H9 (cell line): ENCODE measurements around the gene NCS1. TPM values are rescaled to one million over a fixed set of nuclear protein-coding genes. Genes with fewer than 3 reads are reported as not detected.

Experiments
- DNase-seq: peaks from one replicate; pipeline ENCODE4 v3.0.0-alpha.2; 2017
- H2AFZ ChIP-seq: one replicate; pipeline ENCODE4 v1.6.1; 2013; ENCODE audit warnings: mild to moderate bottlenecking, low read length, control low read depth, moderate library complexity
- H2AK5ac ChIP-seq: 2 replicates; pipeline ENCODE4 v1.6.1; 2013; ENCODE audit warnings: low read length, control low read depth, mixed read lengths; ENCODE audit not compliant: insufficient read length
- H2BK120ac ChIP-seq: one replicate; pipeline ENCODE4 v1.6.1; 2013; ENCODE audit warnings: low read depth, mild to moderate bottlenecking, low read length, control low read depth, inconsistent platforms; ENCODE audit not compliant: poor library complexity, severe bottlenecking
- H2BK12ac ChIP-seq: 2 replicates; pipeline ENCODE4 v1.6.1; 2013; ENCODE audit warnings: low read length, control low read depth, mixed read lengths, low read depth; ENCODE audit not compliant: insufficient read length
- H2BK15ac ChIP-seq: 2 replicates; pipeline ENCODE4 v1.6.1; 2013; ENCODE audit warnings: low read depth, low read length, control low read depth
- H2BK20ac ChIP-seq: one replicate; pipeline ENCODE4 v1.6.1; 2013; ENCODE audit warnings: low read depth, mild to moderate bottlenecking, low read length, control low read depth, inconsistent platforms; ENCODE audit not compliant: poor library complexity, severe bottlenecking
- H2BK5ac ChIP-seq: 2 replicates; pipeline ENCODE4 v1.6.1; 2013; ENCODE audit warnings: low read length, control low read depth, mixed read lengths; ENCODE audit not compliant: insufficient read length
- H3K14ac ChIP-seq: 2 replicates; pipeline ENCODE4 v1.6.1; 2013; ENCODE audit warnings: low read length, control low read depth; ENCODE audit not compliant: insufficient read depth
- H3K18ac ChIP-seq: 2 replicates; pipeline ENCODE4 v1.6.1; 2013; ENCODE audit warnings: low read depth, mild to moderate bottlenecking, mixed read lengths, low read length, control low read depth; ENCODE audit not compliant: insufficient read length
- H3K23ac ChIP-seq: 2 replicates; pipeline ENCODE4 v1.6.1; 2013; ENCODE audit warnings: low read length, control low read depth, mixed read lengths, low read depth; ENCODE audit not compliant: insufficient read length
- H3K23me2 ChIP-seq: 2 replicates; pipeline ENCODE4 v1.6.1; 2013; ENCODE audit warnings: low read depth, mild to moderate bottlenecking, mixed read lengths, low read length, control low read depth; ENCODE audit not compliant: insufficient read length, poor library complexity, severe bottlenecking
- H3K27ac ChIP-seq: 2 replicates; pipeline ENCODE4 v1.5.1; 2013; ENCODE audit warnings: low read length, control low read depth, mixed read lengths, low read depth; ENCODE audit not compliant: insufficient read length
- H3K27me3 ChIP-seq: 2 replicates; pipeline ENCODE4 v1.6.1; 2013; ENCODE audit warnings: low read length, control low read depth, inconsistent platforms; ENCODE audit not compliant: insufficient read depth
- H3K4ac ChIP-seq: 2 replicates; pipeline ENCODE4 v1.6.1; 2013; ENCODE audit warnings: low read depth, mild to moderate bottlenecking, control low read depth, inconsistent platforms, low read length, moderate library complexity
- H3K4me1 ChIP-seq: 2 replicates; pipeline ENCODE4 v1.6.1; 2013; ENCODE audit warnings: low read length, control low read depth, inconsistent platforms; ENCODE audit not compliant: insufficient read depth
- H3K4me2 ChIP-seq: 2 replicates; pipeline ENCODE4 v1.6.1; 2013; ENCODE audit warnings: low read length, control low read depth, mixed read lengths; ENCODE audit not compliant: insufficient read length, insufficient read depth
- H3K56ac ChIP-seq: 2 replicates; pipeline ENCODE4 v1.6.1; 2013; ENCODE audit warnings: low read depth, mild to moderate bottlenecking, mixed read lengths, low read length, control low read depth; ENCODE audit not compliant: insufficient read length
- H3K79me1 ChIP-seq: 2 replicates; pipeline ENCODE4 v1.6.1; 2013; ENCODE audit warnings: low read depth, mild to moderate bottlenecking, moderate library complexity, low read length, control low read depth, inconsistent platforms; ENCODE audit not compliant: insufficient read depth, poor library complexity, severe bottlenecking
- H3K79me2 ChIP-seq: 2 replicates; pipeline ENCODE4 v1.6.1; 2013; ENCODE audit warnings: low read length, control low read depth, inconsistent platforms; ENCODE audit not compliant: insufficient read depth
- H3K9ac ChIP-seq: 2 replicates; pipeline ENCODE4 v1.6.1; 2013; ENCODE audit warnings: low read length, control low read depth, mixed read lengths; ENCODE audit not compliant: insufficient read length; ENCODE audit errors: extremely low read depth
- H3K9me3 ChIP-seq: one replicate; pipeline ENCODE4 v1.6.1; 2013; ENCODE audit warnings: low read depth, low read length, inconsistent platforms; ENCODE audit not compliant: control insufficient read depth
- H3T11ph ChIP-seq: one replicate; pipeline ENCODE4 v1.6.1; 2013; ENCODE audit warnings: mild to moderate bottlenecking, low read length, control low read depth, inconsistent platforms
- H4K20me1 ChIP-seq: one replicate; pipeline ENCODE4 v1.6.1; 2013; ENCODE audit not compliant: control insufficient read depth, insufficient read length, insufficient read depth
- H4K5ac ChIP-seq: 2 replicates; pipeline ENCODE4 v1.6.1; 2013; ENCODE audit warnings: low read depth, mild to moderate bottlenecking, mixed read lengths, low read length, control low read depth; ENCODE audit not compliant: insufficient read length
- H4K8ac ChIP-seq: replicated peaks from 2 replicates; pipeline ENCODE4 v1.6.1; 2013; ENCODE audit warnings: low read length, control low read depth, mixed read lengths, low read depth; ENCODE audit not compliant: insufficient read length
- H4K91ac ChIP-seq: 2 replicates; pipeline ENCODE4 v1.6.1; 2013; ENCODE audit warnings: low read depth, mild to moderate bottlenecking, moderate library complexity, mixed read lengths, low read length, control low read depth; ENCODE audit not compliant: insufficient read length
- H3K27ac Mint-ChIP-seq, 3 experiments: 2 replicates in 2 of 3; 3 replicates in 1 of 3; pipeline ENCODE4 v1.8.0; 2020 to 2021; ENCODE audit warnings: mixed read lengths in 3 of 3, mild to moderate bottlenecking in 1 of 3, moderate library complexity in 1 of 3
- H3K27me3 Mint-ChIP-seq: 2 replicates; pipeline ENCODE4 v1.8.0; 2021; ENCODE audit warnings: low read depth, mild to moderate bottlenecking, moderate library complexity, mixed read lengths
- H3K36me3 Mint-ChIP-seq, 3 experiments: 2 replicates in 2 of 3; 3 replicates in 1 of 3; pipeline ENCODE4 v1.8.0; 2020 to 2021; ENCODE audit warnings: low read depth in 3 of 3, mixed read lengths in 3 of 3; ENCODE audit not compliant: insufficient read depth in 1 of 3
- H3K4me1 Mint-ChIP-seq, 2 experiments: 2 replicates each; pipeline ENCODE4 v1.8.0; 2020; ENCODE audit warnings: mixed read lengths in 2 of 2
- H3K4me3 Mint-ChIP-seq, 2 experiments: 2 replicates in 1 of 2; 3 replicates in 1 of 2; pipeline ENCODE4 v1.8.0; 2020 to 2021; ENCODE audit warnings: mild to moderate bottlenecking in 2 of 2, mixed read lengths in 2 of 2, moderate library complexity in 1 of 2
- H3K9me3 Mint-ChIP-seq, 2 experiments: 2 replicates in 1 of 2; 3 replicates in 1 of 2; pipeline ENCODE4 v1.8.0; 2020; ENCODE audit warnings: mild to moderate bottlenecking in 2 of 2, mixed read lengths in 2 of 2, moderate library complexity in 1 of 2
- CTCF ChIP-seq: fragments of 200-600 bp; sonication (generic); conservative IDR thresholded peaks from 3 replicates; pipeline ENCODE4 v1.8.0; 2021; ENCODE audit warnings: antibody characterized with exemption, mild to moderate bottlenecking
- WGBS: extraction: QIAGEN DNeasy Blood & Tissue Kit; methylation state at CpG from one replicate; pipeline ENCODE4 v1.1.7; 2013; ENCODE audit warnings: missing lambda C conversion rate, low lambda C conversion rate, mixed read lengths; ENCODE audit not compliant: insufficient read length; ENCODE audit errors: extremely low coverage; 5-methylcytosine and 5-hydroxymethylcytosine counted together
- total RNA-seq: library from RNA; stranded (reverse); gene quantifications from 2 replicates; pipeline ENCODE4 v1.2.1, GENCODE V29; 2021

The NCS1 gene
- total RNA-seq, 1 experiment from 2014 or later = 38.1 TPM

DNA sequence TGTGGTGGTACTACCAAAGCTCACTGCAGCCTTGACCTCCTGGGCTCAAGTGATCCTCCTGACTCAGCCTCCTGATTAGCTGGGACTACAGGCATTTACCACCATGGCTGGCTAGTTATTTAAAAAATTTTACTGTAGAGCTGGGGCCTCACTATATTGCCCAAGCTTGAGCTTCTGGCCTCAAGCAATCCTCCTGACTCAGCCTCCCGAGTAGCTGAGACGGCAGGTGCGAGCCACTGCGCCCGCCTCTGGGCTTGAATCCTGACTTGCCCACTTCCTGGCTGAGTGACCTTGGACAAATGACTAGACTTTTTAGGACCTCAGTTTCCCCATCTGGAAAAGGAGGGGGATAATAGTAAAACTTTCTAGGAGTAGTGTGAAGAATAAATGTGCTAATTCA is 32.1 kb downstream of the NCS1 start:
- H4K91ac ChIP-seq = no peak overlapping the region
- H3K4me3 Mint-ChIP-seq = no peak overlapping the region

More for the DNA sequence above, 32.1 kb downstream of the NCS1 start:
- H3K36me3 Mint-ChIP-seq = peaks cover 0 to 2% (median 0%) of the 10 kb centered on the region in 3 experiments; a peak in 2 of 7 replicates
- no peak overlapping the region for H3K9ac ChIP-seq
- H4K5ac ChIP-seq = no peak overlapping the region
- no peak overlapping the region for H3K27ac ChIP-seq
- WGBS = no CpG with 5 or more reads among the region's 5 CpGs
- H3K4ac ChIP-seq = no peak overlapping the region
- no peak overlapping the region for H3K56ac ChIP-seq
- DNase-seq = no peak
- no peak overlapping the region for H3K14ac ChIP-seq
- no peaks in the 10 kb centered on the region for H3K9me3 Mint-ChIP-seq
- H2BK5ac ChIP-seq = no peak overlapping the region
- TF ChIP-seq CTCF = no peak
- peaks cover 17 to 24% of the 10 kb centered on the region in 2 experiments for H3K4me1 Mint-ChIP-seq
- no peaks in the 10 kb centered on the region; the same call in 1 of the 2 replicates for H3K27me3 Mint-ChIP-seq
- no peak overlapping the region for H3T11ph ChIP-seq
- no peak overlapping the region for H2BK20ac ChIP-seq
- no peak overlapping the region for H3K4me2 ChIP-seq
- H3K9me3 ChIP-seq = no peaks in the 10 kb centered on the region
- no peaks in the 10 kb centered on the region for H3K23me2 ChIP-seq
- peaks cover under 1% of the 10 kb centered on the region; the same call in 1 of the 2 replicates for H3K4me1 ChIP-seq
- H3K27ac Mint-ChIP-seq = no peak overlapping the region
- H3K23ac ChIP-seq = no peak overlapping the region
- H2BK120ac ChIP-seq = no peak overlapping the region
- H2BK15ac ChIP-seq = no peak overlapping the region
- no peak overlapping the region for H4K8ac ChIP-seq
- no peak overlapping the region for H2BK12ac ChIP-seq
- no peak overlapping the region for H2AFZ ChIP-seq
- H4K20me1 ChIP-seq = no peaks in the 10 kb centered on the region
- H2AK5ac ChIP-seq = no peak overlapping the region
- no peaks in the 10 kb centered on the region for H3K79me1 ChIP-seq
- no peak overlapping the region for H3K18ac ChIP-seq
- H3K79me2 ChIP-seq = no peaks in the 10 kb centered on the region
- H3K27me3 ChIP-seq = no peaks in the 10 kb centered on the region
